ENCODE measurements around the gene TSEN34.
"Not testable (repeated sequence)": the region's sequence is repeated elsewhere in the genome, so short reads cannot be mapped to it uniquely, and the experiment has no call there.

DNA sequence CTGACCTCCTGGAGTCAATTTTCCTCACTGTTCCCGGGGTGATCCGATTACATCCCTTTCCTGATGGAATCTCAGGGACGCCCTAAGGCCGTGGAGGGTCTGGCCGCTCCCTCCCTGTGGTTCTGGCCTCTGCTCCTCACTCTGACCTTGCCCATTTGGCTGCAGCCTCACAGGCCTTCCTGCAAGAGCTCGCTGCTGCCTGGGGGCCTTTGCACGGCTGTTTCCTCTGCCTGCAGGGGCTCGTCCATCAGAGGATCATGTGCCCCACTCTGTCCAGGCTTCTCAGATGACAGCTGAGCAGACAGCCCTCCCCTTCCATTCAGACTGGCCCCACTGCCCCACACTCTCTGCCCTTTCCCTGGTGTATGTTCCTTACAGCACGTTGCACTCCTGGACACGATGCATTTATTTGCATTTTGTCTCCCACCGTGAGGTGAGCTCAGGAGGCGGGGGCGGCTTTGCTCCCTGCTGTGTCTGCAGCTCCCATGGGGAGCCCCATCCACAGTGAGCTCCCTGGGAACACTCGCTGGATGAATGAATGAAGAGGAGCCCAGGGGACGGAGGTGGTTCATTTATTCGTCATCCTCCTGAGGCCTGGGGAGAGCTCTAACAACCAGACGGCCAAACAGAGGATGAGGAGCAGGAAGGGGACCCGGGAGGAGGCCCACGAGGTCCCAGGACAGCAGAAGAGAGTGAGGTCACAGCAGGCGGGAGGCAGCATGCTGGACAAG, 26.6 kb downstream of the TSEN34 start:
- TF ChIP-seq CTCF, POLR2AphosphoS5 (IDR thresholded peaks at IDR 0.05): not testable (repeated sequence)

Measured in stomach (tissue), 4 donors.